Ishikawa (cell line): ENCODE measurements around the gene PRSS22.

Experiments used
- EP300 ChIP-seq: IDR thresholded peaks from 2 replicates; pipeline ENCODE4 v1.6.1; 2012; ENCODE audit warnings: borderline replicate concordance
- FOXM1 ChIP-seq: IDR thresholded peaks from 2 replicates; pipeline ENCODE4 v1.6.1; 2012; ENCODE audit warnings: low read depth, borderline replicate concordance
- MAX ChIP-seq: IDR thresholded peaks from 2 replicates; pipeline ENCODE4 v1.6.1; 2012
- NFIC ChIP-seq: IDR thresholded peaks from 2 replicates; pipeline ENCODE4 v1.6.1; 2012
- RAD21 ChIP-seq: IDR thresholded peaks from 2 replicates; pipeline ENCODE4 v1.6.1; 2012; ENCODE audit warnings: low read depth
- REST ChIP-seq: IDR thresholded peaks from 2 replicates; pipeline ENCODE4 v1.6.1; 2012; ENCODE audit warnings: low read depth, mild to moderate bottlenecking
- TAF1 ChIP-seq: IDR thresholded peaks from 2 replicates; pipeline ENCODE4 v1.6.1; 2012; ENCODE audit warnings: low read depth, mild to moderate bottlenecking
- TCF12 ChIP-seq: IDR thresholded peaks from 2 replicates; pipeline ENCODE4 v1.6.1; 2012; ENCODE audit warnings: low read depth
- TEAD4 ChIP-seq: IDR thresholded peaks from 2 replicates; pipeline ENCODE4 v1.6.1; 2012
- USF1 ChIP-seq: IDR thresholded peaks from 2 replicates; pipeline ENCODE4 v1.6.1; 2012
- YY1 ChIP-seq: IDR thresholded peaks from 2 replicates; pipeline ENCODE4 v1.6.1; 2012; ENCODE audit warnings: low read depth
- ZBTB7A ChIP-seq: IDR thresholded peaks from 2 replicates; pipeline ENCODE4 v1.6.1; 2012; ENCODE audit warnings: low read depth

- no peak for TF ChIP-seq USF1
- no peak for TF ChIP-seq TCF12
- no peak for TF ChIP-seq EP300
- TF ChIP-seq YY1, result no peak
- TF ChIP-seq REST, result no peak
- no peak for TF ChIP-seq TAF1
- no peak for TF ChIP-seq MAX
- no peak for TF ChIP-seq TEAD4
- no peak for TF ChIP-seq RAD21
- no peak for TF ChIP-seq NFIC
- no peak for TF ChIP-seq ZBTB7A
- TF ChIP-seq FOXM1, result no peak
Observed at GRCh38 chr16:2840914-2841313, 17.1 kb downstream of the PRSS22 start.
